Measurements from ENCODE around the gene OSBPL6. TPM values are rescaled to one million over a fixed set of nuclear protein-coding genes. Genes with fewer than 3 reads are reported as not detected.

The OSBPL6 gene
- total RNA-seq, 1 experiment from 2014 or later: 4.6 TPM

DNA sequence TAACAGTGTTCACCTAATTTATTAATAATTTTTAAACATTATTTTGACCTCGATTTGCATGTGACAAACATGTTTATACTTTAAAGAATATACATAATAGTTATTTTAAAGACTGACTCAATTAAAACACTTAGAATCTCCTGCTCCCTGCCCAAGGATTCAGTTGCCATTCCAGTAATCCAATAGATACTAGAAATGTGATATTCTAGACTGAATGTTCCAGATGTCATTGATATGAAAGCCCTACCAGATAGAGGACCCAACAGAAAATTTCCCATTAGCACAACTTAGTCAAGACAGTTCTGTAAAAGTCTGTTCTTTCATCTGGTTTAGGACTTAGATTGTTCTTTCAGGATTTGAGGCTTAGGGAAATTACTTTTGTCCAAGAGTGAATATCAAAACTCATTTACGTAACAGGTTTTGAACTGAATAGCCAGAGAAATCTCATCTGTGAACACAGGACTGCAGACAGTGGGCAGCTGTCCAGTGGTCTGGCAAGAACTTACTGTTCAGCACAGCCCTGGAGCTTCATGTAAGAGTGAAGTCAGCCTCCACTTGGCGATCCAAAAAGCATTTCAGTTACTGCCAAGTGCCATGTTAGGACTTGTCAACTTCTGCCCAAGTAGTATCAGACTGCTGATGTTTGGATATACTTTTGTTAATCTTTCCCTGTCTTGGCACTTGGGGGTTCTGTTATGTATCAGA, 77.5 kb downstream of the OSBPL6 start:
- no peak overlapping the region for H3T11ph ChIP-seq (ENCODE audit: low read length)
- Mint-ChIP-seq H3K27ac (no peak overlapping the region), H3K4me1 (peaks cover 24 to 25% of the 10 kb centered on the region in 2 experiments), H3K4me3 (no peak overlapping the region), H3K27me3 (ENCODE audit: low read depth) (no peaks in the 10 kb centered on the region), H3K36me3 (ENCODE audit: insufficient read depth in 1 of 3, low read depth in 3 of 3) (no peaks in the 10 kb centered on the region; a peak in 1 of 7 replicates), H3K9me3 (no peaks in the 10 kb centered on the region)
- no peaks in the 10 kb centered on the region for H4K20me1 ChIP-seq (ENCODE audit: control insufficient read depth, insufficient read depth, insufficient read length)
- H2BK12ac ChIP-seq (ENCODE audit: insufficient read length, low read depth, low read length): no peak overlapping the region
- H2BK20ac ChIP-seq (ENCODE audit: low read depth, low read length, poor library complexity, severe bottlenecking): no peak overlapping the region
- H3K27me3 ChIP-seq (ENCODE audit: insufficient read depth, low read length): no peaks in the 10 kb centered on the region
- H2BK15ac ChIP-seq (ENCODE audit: low read depth, low read length): no peak overlapping the region
- DNase-seq: no peak
- TF ChIP-seq, protein P1, sequence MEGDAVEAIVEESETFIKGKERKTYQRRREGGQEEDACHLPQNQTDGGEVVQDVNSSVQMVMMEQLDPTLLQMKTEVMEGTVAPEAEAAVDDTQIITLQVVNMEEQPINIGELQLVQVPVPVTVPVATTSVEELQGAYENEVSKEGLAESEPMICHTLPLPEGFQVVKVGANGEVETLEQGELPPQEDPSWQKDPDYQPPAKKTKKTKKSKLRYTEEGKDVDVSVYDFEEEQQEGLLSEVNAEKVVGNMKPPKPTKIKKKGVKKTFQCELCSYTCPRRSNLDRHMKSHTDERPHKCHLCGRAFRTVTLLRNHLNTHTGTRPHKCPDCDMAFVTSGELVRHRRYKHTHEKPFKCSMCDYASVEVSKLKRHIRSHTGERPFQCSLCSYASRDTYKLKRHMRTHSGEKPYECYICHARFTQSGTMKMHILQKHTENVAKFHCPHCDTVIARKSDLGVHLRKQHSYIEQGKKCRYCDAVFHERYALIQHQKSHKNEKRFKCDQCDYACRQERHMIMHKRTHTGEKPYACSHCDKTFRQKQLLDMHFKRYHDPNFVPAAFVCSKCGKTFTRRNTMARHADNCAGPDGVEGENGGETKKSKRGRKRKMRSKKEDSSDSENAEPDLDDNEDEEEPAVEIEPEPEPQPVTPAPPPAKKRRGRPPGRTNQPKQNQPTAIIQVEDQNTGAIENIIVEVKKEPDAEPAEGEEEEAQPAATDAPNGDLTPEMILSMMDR (conservative IDR thresholded peaks at IDR 0.05): no peak
- no peaks in the 10 kb centered on the region for H3K79me2 ChIP-seq (ENCODE audit: insufficient read depth, low read length)
- no peak overlapping the region for H2BK5ac ChIP-seq (ENCODE audit: insufficient read length, low read length)
- no peak overlapping the region for H3K56ac ChIP-seq (ENCODE audit: insufficient read length, low read depth, low read length)
- no peak overlapping the region for H3K4me2 ChIP-seq (ENCODE audit: insufficient read depth, insufficient read length, low read length)
- no peak overlapping the region for H3K18ac ChIP-seq (ENCODE audit: insufficient read length, low read depth, low read length)
- H2BK120ac ChIP-seq (ENCODE audit: low read depth, low read length, poor library complexity, severe bottlenecking): no peak overlapping the region
- H3K23me2 ChIP-seq (ENCODE audit: insufficient read length, low read depth, low read length, poor library complexity, severe bottlenecking): no peaks in the 10 kb centered on the region
- H2AFZ ChIP-seq (ENCODE audit: low read length): no peak overlapping the region
- peaks cover 4% of the 10 kb centered on the region; the same call in 1 of the 2 replicates for H3K4me1 ChIP-seq (ENCODE audit: insufficient read depth, low read length)
- WGBS (ENCODE audit: extremely low coverage, insufficient read length, low lambda C conversion rate): no CpG with 5 or more reads among the region's 3 CpGs
- no peak overlapping the region for H3K23ac ChIP-seq (ENCODE audit: insufficient read length, low read depth, low read length)
- no peak overlapping the region for H4K91ac ChIP-seq (ENCODE audit: insufficient read length, low read depth, low read length)
- no peaks in the 10 kb centered on the region for H3K9me3 ChIP-seq (ENCODE audit: control insufficient read depth, low read depth, low read length)
- no peak overlapping the region for H3K4ac ChIP-seq (ENCODE audit: low read depth, low read length)
- no peak overlapping the region for H3K9ac ChIP-seq (ENCODE audit: extremely low read depth, insufficient read length, low read length)
- no peak overlapping the region for H3K14ac ChIP-seq (ENCODE audit: insufficient read depth, low read length)
- no peaks in the 10 kb centered on the region for H3K79me1 ChIP-seq (ENCODE audit: insufficient read depth, low read depth, low read length, poor library complexity, severe bottlenecking)
- H3K27ac ChIP-seq (ENCODE audit: insufficient read length, low read depth, low read length): no peak overlapping the region
- no peak overlapping the region for H2AK5ac ChIP-seq (ENCODE audit: insufficient read length, low read length)
- H4K5ac ChIP-seq (ENCODE audit: insufficient read length, low read depth, low read length): no peak overlapping the region
- no peak overlapping the region for H4K8ac ChIP-seq (replicated peaks; ENCODE audit: insufficient read length, low read depth, low read length)

Data from H9 (cell line).